Astrocyte (in vitro differentiated cells and primary cell): Measurements from ENCODE around the gene ETV6.

Experiments
- CTCF ChIP-seq: IDR thresholded peaks from 2 replicates; pipeline ENCODE4 v1.5.1; 2011; ENCODE audit warnings: low read depth, mild to moderate bottlenecking, inconsistent platforms, low read length, moderate library complexity; ENCODE audit not compliant: insufficient read depth
- EZH2 ChIP-seq: IDR thresholded peaks from 2 replicates; pipeline ENCODE4 v1.6.1; 2012; ENCODE audit warnings: mild to moderate bottlenecking, low read length, inconsistent platforms; ENCODE audit not compliant: insufficient read depth

DNA sequence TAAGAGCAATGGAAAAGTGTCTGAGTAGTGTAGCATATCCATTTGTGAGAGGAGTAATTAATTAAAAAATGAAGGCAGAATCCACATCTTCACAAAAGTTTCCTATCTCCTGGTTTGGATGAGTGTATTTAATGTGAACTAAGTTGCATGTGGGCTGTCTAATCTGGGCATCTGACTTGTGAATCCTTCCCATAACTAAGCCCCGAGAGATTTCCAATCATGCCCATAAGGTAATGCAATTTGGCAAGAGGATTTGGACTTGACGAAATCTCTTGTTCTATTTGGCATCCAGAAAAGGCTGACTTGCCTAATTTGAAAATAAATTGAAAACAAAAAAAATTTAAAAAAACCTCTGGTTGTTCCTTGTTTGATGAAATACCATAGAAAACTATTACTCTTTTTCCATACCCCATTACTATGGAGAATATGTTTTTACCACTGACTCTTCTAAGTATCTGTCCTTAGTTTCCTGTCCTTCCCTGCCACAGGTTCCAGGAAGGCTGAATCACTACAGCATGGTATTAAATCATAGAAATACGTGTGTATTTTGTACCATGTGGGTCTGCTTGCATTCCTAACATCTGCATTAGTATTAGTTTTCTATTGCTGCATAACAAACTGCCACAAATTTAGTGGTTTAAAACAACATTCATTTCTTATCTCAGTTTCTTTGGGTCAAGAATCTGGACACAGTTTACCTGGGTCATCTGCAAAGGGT is 48.4 kb downstream of the ETV6 start:
- TF ChIP-seq CTCF (no peak), EZH2 (no peak)
